ENCODE results near the gene LINS1.

The LINS1 gene

DNA sequence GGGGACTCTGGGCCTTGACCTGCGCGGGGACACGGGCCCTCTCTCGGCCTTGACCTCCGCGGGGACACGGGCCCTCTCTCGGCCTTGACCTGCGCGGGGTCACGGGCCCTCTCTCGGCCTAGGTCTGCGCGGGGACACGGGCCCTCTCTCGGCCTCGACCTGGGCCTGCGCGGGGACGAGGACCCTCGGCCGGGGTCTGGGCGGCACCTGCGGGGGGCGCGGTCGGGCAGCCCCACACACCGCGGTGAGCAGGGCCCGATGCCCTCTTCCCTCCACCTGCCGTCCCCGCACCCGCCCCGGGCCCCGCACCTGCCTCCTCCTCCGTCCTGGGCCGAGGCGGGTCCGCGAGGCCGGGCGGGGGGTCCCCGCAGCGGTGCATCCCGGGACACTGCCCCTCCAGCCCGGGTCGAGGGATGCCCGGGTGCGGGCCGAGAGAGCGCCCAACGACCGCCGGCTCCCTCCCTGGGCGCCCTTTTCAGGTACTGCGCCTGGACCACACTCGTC, 57.6 kb downstream of the LINS1 start:
- DNase-seq = no peak

GRCh38 chr15:100542290-100542689, 59.7 kb downstream of the LINS1 start:
- DNase-seq = no peak

- DNase-seq = no peak
Measured at GRCh38 chr15:100537331-100537730, 64.7 kb downstream of the LINS1 start.

- DNase-seq = no peak
Measured at GRCh38 chr15:100536733-100537132, 65.3 kb downstream of the LINS1 start.

DNA sequence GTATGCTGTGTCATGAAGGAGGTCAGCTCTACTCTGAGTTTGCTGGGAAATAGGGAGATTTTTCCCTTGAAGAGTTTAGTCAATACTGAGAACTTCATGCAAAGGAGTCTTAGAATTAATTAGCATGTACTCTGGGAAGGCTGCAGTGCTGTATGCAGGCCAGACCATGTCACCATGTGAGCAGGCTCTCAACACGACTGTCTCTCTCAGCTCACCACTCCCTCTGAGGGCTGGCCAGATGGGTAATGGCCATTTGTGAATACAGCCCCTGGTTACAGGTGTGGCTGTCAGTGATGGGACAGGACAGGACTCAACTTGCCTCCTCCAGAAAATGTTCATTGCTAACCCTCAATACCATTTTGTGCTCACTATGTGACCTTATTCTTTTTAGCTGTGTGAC, 68.1 kb downstream of the LINS1 start:
- no peak for DNase-seq

DNA sequence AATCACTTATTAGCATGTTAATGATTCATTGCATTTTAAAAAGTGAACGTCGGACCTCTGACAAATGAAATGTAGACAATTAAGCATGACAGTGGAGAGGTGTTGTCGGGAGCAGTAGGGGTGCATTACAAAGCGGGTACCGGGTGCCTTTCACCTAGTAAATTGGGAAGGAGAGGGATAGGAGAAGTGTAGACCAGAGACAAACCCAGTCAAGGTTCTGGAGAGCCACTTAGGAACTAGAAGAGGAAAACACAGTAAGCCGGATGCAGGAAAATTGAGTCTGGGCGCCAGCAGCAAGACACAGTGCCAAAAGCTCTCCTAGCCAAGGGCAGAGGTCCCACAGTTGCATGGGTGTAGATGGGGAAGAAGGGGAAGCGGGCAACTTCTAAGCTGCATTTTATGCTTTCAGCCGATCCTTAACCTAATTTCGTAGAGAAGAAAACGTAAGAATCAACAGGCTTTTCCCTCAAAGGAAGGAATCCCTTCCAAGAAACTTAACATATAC, 70.1 kb downstream of the LINS1 start:
- no peak for DNase-seq

- DNase-seq = no peak
Measured at GRCh38 chr15:100531204-100531603, 70.8 kb downstream of the LINS1 start.

DNA sequence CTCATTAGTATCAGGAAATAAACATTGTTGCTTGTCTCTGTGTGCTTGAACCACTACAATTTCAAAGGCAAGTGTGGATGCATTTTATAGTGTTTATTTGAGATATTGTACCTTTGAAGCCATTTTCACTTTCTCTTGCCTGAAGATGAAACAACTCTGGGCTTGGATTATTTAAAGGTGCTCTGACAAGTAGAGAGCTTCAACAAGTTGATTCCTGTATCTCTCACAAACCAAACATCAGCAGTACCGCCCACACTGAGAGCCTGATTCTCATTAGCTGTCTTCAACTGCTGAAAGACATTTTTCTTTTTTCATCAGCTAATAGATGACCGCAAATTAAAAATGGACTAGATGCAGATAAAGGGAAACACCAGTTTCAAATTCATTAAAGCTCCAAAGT, 72.4 kb downstream of the LINS1 start:
- DNase-seq = no peak

- no peak for DNase-seq
Measured at GRCh38 chr15:100528833-100529428, 73.1 kb downstream of the LINS1 start, which contains the start of gene CERS3. Gene CERS3, minus strand, starts transcription at chr15:100528950. Its CDS starts 27,101 bp downstream, at chr15:100501849.

- DNase-seq = no peak
Measured at GRCh38 chr15:100526027-100526481, 75.9 kb downstream of the LINS1 start.

DNA sequence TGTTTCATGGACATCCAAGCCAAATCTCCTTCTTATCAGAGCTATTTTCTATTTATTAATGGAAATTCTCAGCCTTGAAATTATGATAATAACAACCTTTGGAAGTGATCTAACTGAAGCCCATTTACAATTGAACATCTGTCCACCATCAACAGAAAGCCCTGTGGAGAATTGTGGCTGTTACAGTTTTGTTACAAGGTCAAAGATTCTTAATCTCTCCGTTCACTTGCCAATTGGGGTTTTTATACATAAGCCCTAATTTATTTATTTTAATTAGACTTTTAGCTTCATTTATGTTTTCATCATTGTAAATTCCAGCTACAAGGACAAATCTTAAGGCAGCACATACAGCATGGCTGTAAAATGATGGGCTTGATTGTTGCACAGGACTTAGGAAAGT, 76.5 kb downstream of the LINS1 start:
- DNase-seq = no peak

DNA sequence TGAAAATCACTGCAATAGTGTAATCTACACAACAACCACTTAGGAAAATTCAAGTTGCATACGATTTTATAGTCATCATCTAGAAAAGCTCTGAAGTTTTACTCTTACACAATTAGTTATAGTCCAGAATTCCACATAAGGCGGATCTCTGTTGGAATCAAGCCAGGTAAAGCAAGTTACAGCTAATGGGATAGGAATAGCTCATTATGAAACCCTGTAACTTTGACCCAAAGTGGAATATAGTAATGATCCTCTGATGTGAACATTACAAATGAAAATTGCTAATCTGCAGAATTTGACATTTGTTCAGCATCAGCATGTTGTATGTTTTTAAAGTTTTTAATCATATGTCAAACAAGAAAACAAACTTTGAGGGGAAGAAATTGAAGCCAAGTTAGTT, 77.7 kb downstream of the LINS1 start:
- no peak for DNase-seq

DNA sequence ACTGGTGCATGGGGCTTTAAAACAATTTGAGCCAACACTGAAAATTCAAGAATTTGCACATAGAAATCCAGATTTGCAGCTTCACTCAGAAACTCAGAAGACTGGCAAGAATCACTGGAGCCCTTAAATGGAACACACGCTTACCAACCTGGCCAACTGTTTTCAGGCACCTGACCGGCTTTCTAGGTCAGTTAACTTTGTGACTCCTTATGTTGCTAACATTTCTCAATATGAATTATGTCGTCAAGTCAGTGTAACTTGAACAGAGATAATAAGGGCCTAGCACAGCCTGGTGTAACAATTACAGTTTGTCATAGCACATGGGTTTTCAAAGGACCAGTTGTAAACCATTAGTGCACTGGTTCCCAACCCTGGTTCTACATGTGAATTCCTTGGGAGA, 80.1 kb downstream of the LINS1 start:
- DNase-seq = no peak

DNA sequence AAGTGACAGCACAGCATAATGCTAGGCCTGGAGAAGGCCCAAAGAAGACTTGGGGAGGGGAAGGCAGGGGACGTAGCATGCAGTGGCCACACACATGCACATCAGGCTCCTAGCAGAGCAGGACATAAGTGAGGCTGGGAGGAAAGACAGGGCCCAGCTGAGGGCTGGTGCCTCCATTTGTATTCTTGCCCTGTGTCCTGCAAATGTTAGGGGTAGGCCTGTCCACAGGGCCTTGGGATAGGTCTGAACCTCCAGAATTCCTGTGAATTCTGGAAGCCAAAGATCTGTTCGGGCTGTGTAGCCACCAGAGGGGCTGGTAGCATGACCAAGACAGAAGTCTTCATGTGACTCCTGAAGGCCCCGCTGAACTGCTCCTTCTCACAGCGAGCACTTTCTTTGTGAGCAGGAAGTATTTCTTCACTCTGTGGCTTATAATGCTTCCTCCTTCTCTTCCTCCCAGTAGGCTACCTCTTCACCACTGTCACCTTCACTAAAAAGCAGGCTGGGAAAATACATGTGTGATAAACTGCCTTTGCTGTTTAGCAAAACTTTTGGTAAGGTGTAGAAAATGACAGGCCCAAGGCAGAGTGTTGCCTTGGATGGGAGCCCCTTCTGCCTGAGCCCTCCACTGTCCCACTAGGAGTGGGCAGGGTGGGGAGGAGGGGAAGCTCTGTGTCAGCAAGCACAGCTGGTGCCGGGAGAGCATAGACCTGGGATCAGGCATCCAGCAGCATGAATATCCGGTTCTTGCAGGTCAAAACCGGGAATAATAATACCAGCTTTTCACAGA, 81.7 kb downstream of the LINS1 start:
- DNase-seq = no peak

GRCh38 chr15:100517846-100518245, 84.1 kb downstream of the LINS1 start:
- DNase-seq = no peak
